SH-SY5Y (cell line): ENCODE measurements around the gene KDM4B.

ENCODE experiments used
- GATA2 ChIP-seq: IDR thresholded peaks from 2 replicates; pipeline ENCODE4 v1.6.1; 2011; ENCODE audit warnings: mild to moderate bottlenecking, low read depth, low read length
- GATA3 ChIP-seq: IDR thresholded peaks from 2 replicates; pipeline ENCODE4 v1.6.1; 2011; ENCODE audit warnings: low read depth, mild to moderate bottlenecking, low read length, moderate library complexity

GRCh38 chr19:5067678-5068077, 98.8 kb downstream of the KDM4B start:
- TF ChIP-seq GATA3: no peak
- no peak for TF ChIP-seq GATA2
